Activated CD4-positive, alpha-beta T cell treated with anti-CD3 and anti-CD28 coated beads for 36 hours (primary cell): Measurements from ENCODE around the gene DENR. TPM values are rescaled to one million over a fixed set of nuclear protein-coding genes. Genes with fewer than 3 reads are reported as not detected.

Source experiments
- ATAC-seq: fragments of 200-7000 bp; cut with Tn5 transposase; one replicate; pipeline ENCODE4 v1.10.0; 2021; ENCODE audit warnings: mild to moderate bottlenecking, moderate library complexity
- CTCF ChIA-PET: fragments of 350-600 bp; sonication (Branson Sonifier 250); formaldehyde crosslinking; loops from one replicate; lab custom pipeline; 2021; ENCODE audit warnings: antibody characterized with exemption; lab: Charles Lee
- POLR2A ChIA-PET: fragments of 350-600 bp; sonication (Branson Sonifier 250); formaldehyde crosslinking; loops from one replicate; lab custom pipeline; 2021; ENCODE audit warnings: antibody characterized with exemption, inconsistent platforms; lab: Charles Lee
- DNase-seq: peaks from one replicate; pipeline ENCODE4 v3.0.0-alpha.2; 2020
- H3K27ac Mint-ChIP-seq: one replicate; pipeline ENCODE4 v1.8.0; 2021; ENCODE audit warnings: mixed read lengths
- H3K27me3 Mint-ChIP-seq: one replicate; pipeline ENCODE4 v1.8.0; 2021; ENCODE audit warnings: mixed read lengths
- H3K36me3 Mint-ChIP-seq: one replicate; pipeline ENCODE4 v1.8.0; 2021; ENCODE audit warnings: low read depth, mixed read lengths
- H3K4me1 Mint-ChIP-seq: one replicate; pipeline ENCODE4 v1.8.0; 2021; ENCODE audit warnings: mixed read lengths
- H3K4me3 Mint-ChIP-seq: one replicate; pipeline ENCODE4 v1.8.0; 2021; ENCODE audit warnings: mild to moderate bottlenecking, moderate library complexity, mixed read lengths
- H3K9me3 Mint-ChIP-seq: one replicate; pipeline ENCODE4 v1.8.0; 2021; ENCODE audit warnings: low read depth, mixed read lengths
- intact Hi-C, 2 experiments: fragments of 100-400 bp; cut with DNase I in 1 of 2; cut with micrococcal nuclease in 1 of 2; formaldehyde crosslinking; loops; one replicate each; pipeline versions ENCODE4 v1.14.2 to v1.15.1; 2022 to 2024; cut with DNase I, micrococcal nuclease
- total RNA-seq, 2 experiments: library from RNA; stranded (reverse); gene quantifications; one replicate each; pipeline ENCODE4 v1.2.3, GENCODE V29; 2021

DENR gene
- total RNA-seq, 2 experiments from 2014 or later, result 64.1 to 76.9 TPM

GRCh38 chr12:122722387-122722786 is 30.2 kb upstream of the DENR start:
- ChIA-PET POLR2A (no interaction called here), CTCF (interaction anchor here (1.2 to 1.3 kb wide), 2 partner anchors 10 to 72 kb away, joined by 3 read pairs; no protein-coding TSS in a partner anchor)
- Mint-ChIP-seq H3K27me3 (no peaks in the 10 kb centered on the region), H3K9me3 (no peaks in the 10 kb centered on the region), H3K4me1 (peaks cover 47% of the 10 kb centered on the region), H3K27ac (no peak overlapping the region), H3K4me3 (no peak overlapping the region), H3K36me3 (no peaks in the 10 kb centered on the region)
- intact Hi-C loops, result loop anchor here in 1 of 2 experiments (10.0 kb wide), 1 partner anchor 628 kb away; no protein-coding TSS in a partner anchor
- no peak for ATAC-seq
- DNase-seq, result no peak

GRCh38 chr12:122724641-122725243 is 27.9 kb upstream of the DENR start:
- ATAC-seq (no peak), DNase-seq (no peak)
- ChIA-PET POLR2A (no interaction called here), CTCF (interaction anchor here (0.8 kb wide), 1 partner anchor 837 kb away, joined by 3 read pairs; no protein-coding TSS in a partner anchor)
- no peak overlapping the region for H3K27ac Mint-ChIP-seq
- H3K9me3 Mint-ChIP-seq, result no peaks in the 10 kb centered on the region
- peaks cover 65% of the 10 kb centered on the region for H3K4me1 Mint-ChIP-seq
- intact Hi-C loops, result loop anchor here in 1 of 2 experiments (10.0 kb wide), 1 partner anchor 630 kb away; no protein-coding TSS in a partner anchor
- H3K36me3 Mint-ChIP-seq, result no peaks in the 10 kb centered on the region
- H3K27me3 Mint-ChIP-seq, result no peaks in the 10 kb centered on the region
- no peak overlapping the region for H3K4me3 Mint-ChIP-seq

- H3K36me3 Mint-ChIP-seq, result no peaks in the 10 kb centered on the region
- intact Hi-C loops, result loop anchor here in 1 of 2 experiments (10.0 kb wide), 1 partner anchor 631 kb away; no protein-coding TSS in a partner anchor
- no peaks in the 10 kb centered on the region for H3K9me3 Mint-ChIP-seq
- peak overlapping the region; percentile 62 for H3K27ac Mint-ChIP-seq
- CTCF ChIA-PET, result interaction anchor here (0.6 kb wide), 1 partner anchor 85 kb away, joined by 3 read pairs; no protein-coding TSS in a partner anchor
- H3K4me3 Mint-ChIP-seq, result peak overlapping the region; percentile 49
- ATAC-seq, result no peak
- no peaks in the 10 kb centered on the region for H3K27me3 Mint-ChIP-seq
- POLR2A ChIA-PET, result no interaction called here
- no peak for DNase-seq
- H3K4me1 Mint-ChIP-seq, result peaks cover 66% of the 10 kb centered on the region
Measured at GRCh38 chr12:122725452-122726079, 27.1 kb upstream of the DENR start.

GRCh38 chr12:122726080-122726558 is 26.5 kb upstream of the DENR start:
- CTCF ChIA-PET, result no interaction called here
- intact Hi-C loops, result loop anchor here in 1 of 2 experiments (10.0 kb wide), 1 partner anchor 631 kb away; no protein-coding TSS in a partner anchor

DNA sequence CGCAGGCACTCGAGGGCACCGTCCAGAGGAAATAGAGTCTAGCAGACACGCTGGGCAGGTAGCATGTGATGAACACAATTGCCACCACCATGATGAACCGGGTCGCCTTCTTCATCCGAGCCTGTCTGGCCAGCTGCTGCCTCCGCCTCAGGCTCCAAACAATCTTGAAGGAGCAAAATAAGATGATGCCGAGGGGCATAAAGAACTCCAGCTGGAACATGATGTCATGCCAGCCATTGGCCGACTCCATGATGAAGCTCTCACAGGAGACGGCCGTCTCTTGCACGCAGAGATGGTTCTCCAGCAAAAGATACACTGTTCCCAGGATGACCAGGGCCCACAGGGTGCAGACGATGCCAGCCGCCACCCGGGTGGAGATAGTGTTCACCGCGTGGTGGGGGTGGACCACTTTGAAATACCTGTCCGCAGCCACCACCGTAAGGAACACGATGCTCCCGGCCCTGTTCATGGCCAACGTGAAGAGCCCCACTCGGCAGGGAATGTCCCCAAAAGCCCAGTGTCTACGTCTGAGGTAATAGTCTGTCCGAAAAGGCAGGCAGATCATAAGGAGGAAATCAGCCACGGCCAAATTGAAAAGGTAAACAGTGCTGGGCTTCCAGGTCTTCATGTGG is 22.9 kb upstream of the DENR start:
- ChIA-PET CTCF (interaction anchor here (0.5 kb wide), 1 partner anchor 39 kb away, joined by 3 read pairs; no protein-coding TSS in a partner anchor), POLR2A (no interaction called here)
- intact Hi-C loops, result loop anchor here in 1 of 2 experiments (5.0 to 10.0 kb wide), 2 partner anchors 317 to 635 kb away; no protein-coding TSS in a partner anchor
- H3K36me3 Mint-ChIP-seq, result no peaks in the 10 kb centered on the region
- no peaks in the 10 kb centered on the region for H3K9me3 Mint-ChIP-seq
- H3K27ac Mint-ChIP-seq, result peak overlapping the region; percentile 73
- DNase-seq (no peak), ATAC-seq (no peak)
- peaks cover 83% of the 10 kb centered on the region for H3K4me1 Mint-ChIP-seq
- H3K27me3 Mint-ChIP-seq, result no peaks in the 10 kb centered on the region
- peak overlapping the region; percentile 60 for H3K4me3 Mint-ChIP-seq

More at GRCh38 chr12:122726080-122726558, 26.5 kb upstream of the DENR start:
- Mint-ChIP-seq H3K27ac (peak overlapping the region; percentile 62), H3K36me3 (no peaks in the 10 kb centered on the region), H3K4me3 (peak overlapping the region; percentile 49), H3K9me3 (no peaks in the 10 kb centered on the region), H3K4me1 (peaks cover 67% of the 10 kb centered on the region), H3K27me3 (no peaks in the 10 kb centered on the region)
- POLR2A ChIA-PET, result no interaction called here
- ATAC-seq (peak; percentile 48), DNase-seq (peak; percentile 36)

DNA sequence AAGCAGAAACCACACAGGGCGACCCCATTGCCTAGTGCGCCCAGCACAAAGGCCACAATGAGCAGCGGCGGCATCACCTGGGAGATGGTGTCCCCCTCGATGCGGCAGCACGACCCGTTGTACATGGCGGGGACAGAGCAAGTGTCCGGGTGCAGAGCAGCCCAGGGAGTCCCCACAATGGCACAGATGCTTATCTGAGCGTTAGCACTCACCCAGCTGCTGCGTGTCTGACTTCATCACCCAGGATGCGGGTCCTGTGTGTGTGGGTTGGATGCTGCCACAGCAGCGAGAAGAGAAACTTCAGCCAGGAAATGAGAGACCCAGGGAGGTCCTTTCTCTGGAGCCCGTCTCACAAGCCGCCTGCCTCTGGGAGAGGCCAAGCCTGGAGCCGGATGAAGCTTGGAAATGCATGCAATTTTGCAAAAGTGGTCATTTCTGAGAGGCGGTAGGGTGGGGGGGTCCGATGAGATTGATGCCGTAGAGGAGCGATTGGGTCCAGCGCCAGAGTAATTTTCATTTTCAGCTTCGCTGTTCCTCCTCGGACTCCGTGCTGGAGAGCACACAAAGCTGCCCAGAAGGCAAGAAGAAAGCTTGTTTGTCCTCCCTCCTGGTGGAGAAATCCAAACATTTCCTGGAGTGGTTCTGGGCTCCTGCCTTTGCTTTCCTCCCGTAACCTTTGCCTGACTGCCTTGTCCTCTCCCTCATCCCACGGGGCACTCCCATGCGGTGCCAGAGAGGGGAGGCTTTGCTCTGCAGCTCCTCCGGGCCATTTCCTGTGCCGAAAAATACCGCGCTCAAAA is 22.2 kb upstream of the DENR start, which contains the start of gene HCAR1:
TSS of gene HCAR1 (minus strand) at position 630 of the 800 bp plus-strand sequence. CDS start at position 125, 505 bp downstream.
- Mint-ChIP-seq H3K36me3 (no peaks in the 10 kb centered on the region), H3K27ac (peak within 1 kb of the TSS; percentile 73), H3K27me3 (no peaks in the 10 kb centered on the region), H3K4me3 (peak within 1 kb of the TSS; percentile 60), H3K9me3 (no peaks in the 10 kb centered on the region), H3K4me1 (peaks cover 76% of the 10 kb centered on the region)
- ChIA-PET CTCF (interaction anchor here (0.5 kb wide), 1 partner anchor 40 kb away, joined by 3 read pairs; no protein-coding TSS in a partner anchor), POLR2A (no interaction called here)
- intact Hi-C loops, result loop anchor here in 1 of 2 experiments (5.0 kb wide), 1 partner anchor 318 kb away; no protein-coding TSS in a partner anchor
- DNase-seq (peak; percentile 85), ATAC-seq (peak; percentile 75)

DNA sequence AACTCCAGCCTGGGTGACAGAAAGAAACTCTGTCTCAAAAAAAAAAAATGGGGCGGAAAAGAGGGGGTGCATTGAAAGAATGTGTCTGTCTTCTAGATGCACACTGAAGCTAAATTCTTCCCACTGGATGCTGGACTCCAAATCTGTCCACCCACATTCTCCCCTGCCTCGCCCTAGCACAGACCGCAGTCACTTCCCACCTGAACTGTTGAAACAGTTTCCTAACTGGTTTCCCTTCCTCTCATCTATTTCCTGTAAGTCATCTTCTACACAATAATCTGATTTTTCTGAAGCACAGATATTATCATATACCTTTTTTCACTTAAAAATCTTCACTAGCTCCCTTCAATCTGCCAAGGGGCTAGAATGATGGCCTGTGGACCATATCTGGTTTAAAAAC is 20.5 kb upstream of the DENR start:
- intact Hi-C loops, result loop anchor here (2.0 to 5.0 kb wide), 2 partner anchors 85 to 320 kb away; no protein-coding TSS in a partner anchor
- CTCF ChIA-PET, result interaction anchor here (0.6 kb wide), 1 partner anchor 47 kb away, joined by 3 read pairs; no protein-coding TSS in a partner anchor
- Mint-ChIP-seq H3K4me1 (peaks cover 64% of the 10 kb centered on the region), H3K27ac (peak overlapping the region; percentile 83), H3K27me3 (no peaks in the 10 kb centered on the region), H3K9me3 (peaks cover 3% of the 10 kb centered on the region), H3K4me3 (no peak overlapping the region), H3K36me3 (no peaks in the 10 kb centered on the region)
- ATAC-seq (peak; percentile 20), DNase-seq (peak; percentile 63)
- POLR2A ChIA-PET, result interaction anchor here (0.7 kb wide), 1 partner anchor 726 kb away, joined by 4 read pairs; the partner anchor contains the start of gene SNRNP35

DNA sequence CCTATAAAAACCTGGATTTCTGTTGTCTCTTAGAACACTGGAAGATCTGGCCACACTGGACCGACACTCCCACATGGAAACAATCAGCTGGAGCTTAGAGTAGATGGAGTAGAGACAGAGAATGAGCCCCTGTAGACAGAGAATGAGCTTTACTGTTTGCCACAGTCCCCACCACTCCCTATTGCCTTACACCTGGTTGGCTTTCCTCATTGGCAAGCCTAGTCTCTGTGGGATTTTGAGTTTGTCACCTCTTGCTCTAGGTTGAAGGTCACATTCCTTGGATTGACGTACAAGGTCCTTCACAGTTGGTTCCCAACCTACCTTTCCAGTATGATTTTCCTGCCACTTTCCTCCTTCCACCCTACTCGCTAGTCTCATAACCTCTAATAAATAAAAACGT is 20.0 kb upstream of the DENR start:
- POLR2A ChIA-PET, result interaction anchor here (0.7 kb wide), 1 partner anchor 725 kb away, joined by 4 read pairs; the partner anchor contains the start of gene SNRNP35
- CTCF ChIA-PET, result interaction anchor here (0.6 to 0.9 kb wide), 2 partner anchors 10 to 48 kb away, joined by 3 read pairs; no protein-coding TSS in a partner anchor
- DNase-seq, result no peak
- peaks cover 3% of the 10 kb centered on the region for H3K9me3 Mint-ChIP-seq
- intact Hi-C loops, result loop anchor here (1.0 to 5.0 kb wide), 6 partner anchors 12 to 320 kb away; partner anchors contain the start of gene DENR (in 1 of the 2)
- H3K4me1 Mint-ChIP-seq, result peaks cover 61% of the 10 kb centered on the region
- no peaks in the 10 kb centered on the region for H3K27me3 Mint-ChIP-seq
- H3K36me3 Mint-ChIP-seq, result no peaks in the 10 kb centered on the region
- no peak for ATAC-seq
- peak overlapping the region; percentile 83 for H3K27ac Mint-ChIP-seq
- no peak overlapping the region for H3K4me3 Mint-ChIP-seq

- ATAC-seq, result no peak
- intact Hi-C loops, result no loop called here
- ChIA-PET CTCF (interaction anchor here (0.6 to 0.8 kb wide), 3 partner anchors 11 to 155 kb away, joined by 3 read pairs; no protein-coding TSS in a partner anchor), POLR2A (no interaction called here)
- no peak overlapping the region for H3K27ac Mint-ChIP-seq
- no peaks in the 10 kb centered on the region for H3K36me3 Mint-ChIP-seq
- H3K4me1 Mint-ChIP-seq, result peaks cover 11% of the 10 kb centered on the region
- no peaks in the 10 kb centered on the region for H3K27me3 Mint-ChIP-seq
- H3K4me3 Mint-ChIP-seq, result no peak overlapping the region
- no peak for DNase-seq
- peaks cover 3% of the 10 kb centered on the region for H3K9me3 Mint-ChIP-seq
Measured at GRCh38 chr12:122738571-122738970, 14.1 kb upstream of the DENR start.

DNA sequence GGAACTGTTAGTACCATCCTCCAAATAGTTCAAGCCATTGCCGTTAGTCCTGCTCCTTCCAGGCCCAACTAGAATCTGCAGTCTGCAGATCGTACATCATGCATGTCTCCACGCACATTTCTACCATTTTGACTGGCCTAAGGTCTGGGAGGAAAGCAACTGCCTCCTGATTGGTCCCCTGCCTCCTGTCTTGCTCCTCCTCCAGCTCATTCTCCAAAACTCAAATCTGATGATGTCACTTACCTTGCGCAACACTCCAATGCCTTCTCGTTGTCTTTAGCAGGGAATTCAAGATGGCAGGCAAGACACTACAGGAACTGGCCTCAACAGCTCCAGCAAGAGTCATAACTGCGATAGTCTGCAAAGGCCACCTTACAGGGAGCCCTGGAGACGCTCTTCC is 12.3 kb upstream of the DENR start:
- peaks cover 4% of the 10 kb centered on the region for H3K4me1 Mint-ChIP-seq
- DNase-seq, result no peak
- peaks cover 3% of the 10 kb centered on the region for H3K9me3 Mint-ChIP-seq
- no peak for ATAC-seq
- no peak overlapping the region for H3K27ac Mint-ChIP-seq
- ChIA-PET POLR2A (no interaction called here), CTCF (no interaction called here)
- no peaks in the 10 kb centered on the region for H3K27me3 Mint-ChIP-seq
- no peaks in the 10 kb centered on the region for H3K36me3 Mint-ChIP-seq
- intact Hi-C loops, result no loop called here
- no peak overlapping the region for H3K4me3 Mint-ChIP-seq
